Left lobe of liver (tissue), 2 donors: ENCODE results near the gene NOD2. TPM values are rescaled to one million over a fixed set of nuclear protein-coding genes. Genes with fewer than 3 reads are reported as not detected.

Experiments
- ATAC-seq: fragments of 200-7000 bp; cut with Tn5 transposase; one replicate; pipeline ENCODE4 v1.9.1; 2020; ENCODE audit warnings: mild to moderate bottlenecking, moderate library complexity
- DNase-seq: peaks from one replicate; pipeline ENCODE4 v3.0.0-alpha.2; 2020; ENCODE audit warnings: low spot score
- total RNA-seq: library from RNA; stranded (reverse); gene quantifications from one replicate; pipeline ENCODE4 v1.2.1, GENCODE V29; 2021
- donor health status: DM: no; HTN: no; CAD: no; lungs with moderate emphysema.
- donor health status: DM: no; HTN: yes; CAD: no.

NOD2 gene
- total RNA-seq, 1 donor from 2014 or later = 0.68 TPM

GRCh38 chr16:50778284-50779163 is 85.1 kb downstream of the NOD2 start:
- no peak for ATAC-seq
- DNase-seq = no peak

DNA sequence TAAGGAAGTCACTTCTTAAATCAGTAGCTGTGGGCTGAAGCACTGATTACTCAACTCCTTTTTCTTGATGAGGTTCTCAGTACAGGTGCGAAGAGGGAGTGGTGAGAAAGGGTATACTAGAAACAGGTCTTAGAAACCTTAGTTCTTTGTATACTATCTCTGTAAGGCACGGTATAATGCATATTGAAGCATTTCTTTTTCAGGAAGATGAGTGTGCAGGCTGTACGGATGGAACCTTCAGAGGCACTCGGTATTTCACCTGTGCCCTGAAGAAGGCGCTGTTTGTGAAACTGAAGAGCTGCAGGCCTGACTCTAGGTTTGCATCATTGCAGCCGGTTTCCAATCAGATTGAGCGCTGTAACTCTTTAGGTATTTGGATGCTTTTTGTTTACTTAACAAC is 87.6 kb downstream of the NOD2 start:
- DNase-seq (no peak), ATAC-seq (no peak)

DNA sequence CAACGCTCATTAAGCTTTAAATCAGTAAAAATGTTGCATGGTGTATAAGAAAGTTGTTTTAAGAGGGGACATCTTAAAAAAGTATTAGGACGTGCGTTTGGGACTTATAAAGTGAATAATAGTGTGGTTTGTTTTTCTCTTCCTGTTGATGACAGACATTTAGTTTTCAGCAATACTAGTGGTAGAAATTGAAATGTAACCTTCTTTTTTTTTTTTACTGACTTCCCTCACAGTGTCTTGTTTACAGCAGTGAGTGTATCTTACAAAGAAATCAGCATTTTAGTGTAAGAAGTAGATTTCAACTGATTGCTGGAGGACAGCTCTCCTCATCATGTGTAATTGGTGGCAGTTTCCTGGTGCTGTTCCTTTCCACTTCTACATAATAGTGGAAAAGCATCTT is 88.1 kb downstream of the NOD2 start:
- ATAC-seq = no peak

More for the DNA sequence above, 88.1 kb downstream of the NOD2 start:
- DNase-seq = no peak

Other genes starting within 250 kb of the NOD2 start
- 3.9 TPM for gene NKD1, start 145.2 kb upstream of the NOD2 start, total RNA-seq
- gene SNX20, start 12.3 kb upstream of the NOD2 start, total RNA-seq = 0.53 TPM
- 14.4 TPM for gene CYLD, start 48.5 kb downstream of the NOD2 start, total RNA-seq